ENCODE results near the gene RNGTT.

- TF ChIP-seq POLR2AphosphoS5 (IDR thresholded peaks at IDR 0.05; ENCODE audit: low read depth, low read length), result no peak
- TF ChIP-seq TAF1 (IDR thresholded peaks at IDR 0.05; ENCODE audit: borderline replicate concordance, insufficient read depth, low read length), result no peak
Measured at GRCh38 chr6:88848870-88849269, 114.5 kb downstream of the RNGTT start.
